IMR-90 (cell line): Measurements from ENCODE around the gene ENTPD1. TPM values are rescaled to one million over a fixed set of nuclear protein-coding genes. Genes with fewer than 3 reads are reported as not detected.

ENCODE experiments used
- ATAC-seq: fragments of 200-7000 bp; cut with Tn5 transposase; 2 replicates; pipeline ENCODE4 v1.9.1; 2020; ENCODE audit warnings: low read depth, mild to moderate bottlenecking, moderate library complexity
- BruUV-seq: library from RNA; stranded (reverse); fragments of 400-500 nt; replicated peaks from 2 replicates; lab custom pipeline; 2021; lab: Mats Ljungman, UMichigan
- CTCF ChIA-PET: fragments of 300-600 bp; formaldehyde crosslinking; extraction: SDS; loops from one replicate; lab custom pipeline; 2021; ENCODE audit warnings: antibody characterized with exemption; lab: Yijun Ruan, JAX
- POLR2A ChIA-PET: fragments of 300-600 bp; sonication (Branson Sonifier 250); formaldehyde crosslinking; loops from one replicate; lab custom pipeline; 2022; ENCODE audit warnings: antibody characterized with exemption; ENCODE audit not compliant: unreplicated experiment; lab: Charles Lee
- DNase-seq: peaks from one replicate; pipeline ENCODE4 v3.0.0; 2013
- H2AFZ ChIP-seq: replicated peaks from 2 replicates; pipeline ENCODE3; 2013; ENCODE audit warnings: low read length, mild to moderate bottlenecking; ENCODE audit not compliant: poor library complexity
- H2AK5ac ChIP-seq: 2 replicates; pipeline ENCODE4 v1.6.1; 2013; ENCODE audit warnings: low read depth, low read length, inconsistent platforms
- H2AK9ac ChIP-seq: replicated peaks from 2 replicates; pipeline ENCODE3; 2013; ENCODE audit warnings: mild to moderate bottlenecking, low read depth, low read length, moderate library complexity; ENCODE audit not compliant: poor library complexity
- H2BK120ac ChIP-seq: 2 replicates; pipeline ENCODE4 v1.6.1; 2013; ENCODE audit warnings: low read depth, low read length, inconsistent platforms
- H2BK15ac ChIP-seq: 3 replicates; pipeline ENCODE4 v1.6.1; 2013; ENCODE audit warnings: low read depth, low read length, inconsistent platforms
- H2BK20ac ChIP-seq: 2 replicates; pipeline ENCODE4 v1.6.1; 2013; ENCODE audit warnings: low read depth, mild to moderate bottlenecking, inconsistent platforms, low read length, moderate library complexity
- H2BK5ac ChIP-seq: 2 replicates; pipeline ENCODE4 v1.6.1; 2013; ENCODE audit warnings: mild to moderate bottlenecking, low read depth, low read length, inconsistent platforms; ENCODE audit not compliant: poor library complexity, severe bottlenecking
- H3K14ac ChIP-seq: replicated peaks from 2 replicates; pipeline ENCODE4 v1.6.1; 2013; ENCODE audit warnings: low read depth, low read length, inconsistent platforms
- H3K18ac ChIP-seq: 2 replicates; pipeline ENCODE4 v1.6.1; 2013; ENCODE audit warnings: low read depth, low read length, control low read depth
- H3K23ac ChIP-seq: 2 replicates; pipeline ENCODE4 v1.6.1; 2013; ENCODE audit warnings: low read depth, low read length, inconsistent platforms
- H3K27ac ChIP-seq: 2 replicates; pipeline ENCODE4 v1.5.1; 2013; ENCODE audit warnings: mild to moderate bottlenecking, control low read depth, low read length; ENCODE audit not compliant: insufficient read depth
- H3K27me3 ChIP-seq: 2 replicates; pipeline ENCODE4 v1.6.1; 2013; ENCODE audit warnings: low read length; ENCODE audit not compliant: control insufficient read depth, insufficient read depth
- H3K36me3 ChIP-seq: 2 replicates; pipeline ENCODE4 v1.6.1; 2013; ENCODE audit warnings: low read length, mixed read lengths; ENCODE audit not compliant: control insufficient read depth, insufficient read depth
- H3K4ac ChIP-seq: 2 replicates; pipeline ENCODE4 v1.6.1; 2013; ENCODE audit warnings: low read depth, low read length, inconsistent platforms
- H3K4me1 ChIP-seq: 2 replicates; pipeline ENCODE4 v1.6.1; 2013; ENCODE audit warnings: low read length, mixed read lengths; ENCODE audit not compliant: control insufficient read depth, insufficient read depth
- H3K4me2 ChIP-seq: 2 replicates; pipeline ENCODE4 v1.6.1; 2013; ENCODE audit warnings: low read depth, mild to moderate bottlenecking, control low read depth, low read length, moderate library complexity
- H3K4me3 ChIP-seq: 2 replicates; pipeline ENCODE4 v1.5.1; 2013; ENCODE audit warnings: low read depth, mild to moderate bottlenecking, control low read depth, low read length, moderate library complexity; ENCODE audit not compliant: insufficient read depth
- H3K56ac ChIP-seq: 2 replicates; pipeline ENCODE4 v1.6.1; 2013; ENCODE audit warnings: low read length, inconsistent platforms; ENCODE audit not compliant: insufficient read depth; ENCODE audit errors: extremely low read depth
- H3K79me1 ChIP-seq, 2 experiments: 2 replicates each; pipeline ENCODE4 v1.6.1; 2013; ENCODE audit warnings: low read length in 2 of 2, inconsistent platforms in 1 of 2, low read depth in 1 of 2
- H3K9ac ChIP-seq: 2 replicates; pipeline ENCODE4 v1.6.1; 2013; ENCODE audit warnings: low read depth, low read length, control low read depth
- H3K9me1 ChIP-seq: 2 replicates; pipeline ENCODE4 v1.6.1; 2013; ENCODE audit warnings: low read length, inconsistent platforms; ENCODE audit not compliant: insufficient read depth
- H3K9me3 ChIP-seq: 2 replicates; pipeline ENCODE4 v1.6.1; 2013; ENCODE audit warnings: low read length; ENCODE audit not compliant: control insufficient read depth, insufficient read depth
- H4K20me1 ChIP-seq: 2 replicates; pipeline ENCODE4 v1.6.1; 2013; ENCODE audit warnings: low read length, inconsistent platforms; ENCODE audit not compliant: insufficient read depth
- H4K5ac ChIP-seq: 2 replicates; pipeline ENCODE4 v1.6.1; 2013; ENCODE audit warnings: mild to moderate bottlenecking, low read depth, low read length, control low read depth
- H4K8ac ChIP-seq, 2 experiments: 2 replicates each; pipeline ENCODE4 v1.6.1; 2013; ENCODE audit warnings: low read depth in 2 of 2, low read length in 2 of 2, control low read depth in 1 of 2, inconsistent platforms in 1 of 2
- H4K91ac ChIP-seq: 2 replicates; pipeline ENCODE4 v1.6.1; 2013; ENCODE audit warnings: low read depth, low read length, inconsistent platforms; ENCODE audit not compliant: insufficient read depth
- BHLHE40 ChIP-seq: fragments of 150-350 bp; IDR thresholded peaks from 2 replicates; pipeline ENCODE4 v1.6.1; 2016; ENCODE audit warnings: mild to moderate bottlenecking, low read depth, low read length
- CEBPB ChIP-seq: IDR thresholded peaks from 2 replicates; pipeline ENCODE4 v1.6.1; 2012; ENCODE audit warnings: low read depth, low read length, improper control_type of control experiment
- CHD1 ChIP-seq: IDR thresholded peaks from 2 replicates; pipeline ENCODE4 v1.6.1; 2012; ENCODE audit warnings: low read depth, low read length, improper control_type of control experiment
- FOS ChIP-seq: fragments of 150-350 bp; IDR thresholded peaks from 2 replicates; pipeline ENCODE4 v1.6.1; 2016; ENCODE audit warnings: low read depth, low read length
- MAFK ChIP-seq: IDR thresholded peaks from 2 replicates; pipeline ENCODE4 v1.6.1; 2012; ENCODE audit warnings: low read depth, low read length, improper control_type of control experiment
- MAZ ChIP-seq: IDR thresholded peaks from 2 replicates; pipeline ENCODE4 v1.6.1; 2012; ENCODE audit warnings: low read depth, mild to moderate bottlenecking, low read length, improper control_type of control experiment, moderate library complexity, borderline replicate concordance
- MXI1 ChIP-seq: IDR thresholded peaks from 2 replicates; pipeline ENCODE4 v1.6.1; 2012; ENCODE audit warnings: low read depth, mild to moderate bottlenecking, low read length, moderate library complexity, borderline replicate concordance
- POLR2A ChIP-seq: IDR thresholded peaks from 2 replicates; pipeline ENCODE4 v1.6.1; 2012; ENCODE audit warnings: mild to moderate bottlenecking, low read depth, low read length
- RAD21 ChIP-seq: IDR thresholded peaks from 2 replicates; pipeline ENCODE4 v1.6.1; 2012; ENCODE audit warnings: low read length, improper control_type of control experiment
- RCOR1 ChIP-seq: IDR thresholded peaks from 2 replicates; pipeline ENCODE4 v1.6.1; 2012; ENCODE audit warnings: mild to moderate bottlenecking, low read length, improper control_type of control experiment; ENCODE audit not compliant: insufficient replicate concordance
- RFX5 ChIP-seq: IDR thresholded peaks from 2 replicates; pipeline ENCODE4 v1.8.0; 2012; ENCODE audit warnings: low read depth, mild to moderate bottlenecking, low read length, moderate library complexity
- SMC3 ChIP-seq: fragments of 150-350 bp; IDR thresholded peaks from 2 replicates; pipeline ENCODE4 v1.6.1; 2016; ENCODE audit warnings: low read depth, mild to moderate bottlenecking, antibody characterized with exemption, low read length, moderate library complexity
- WGBS, 2 experiments: methylation state at CpG; one replicate each; pipeline versions ENCODE4 v1.1.5 to v1.1.7; 2013; ENCODE audit warnings: missing lambda C conversion rate in 2 of 2; ENCODE audit not compliant: insufficient read length in 1 of 2; ENCODE audit errors: extremely low coverage in 2 of 2; 5-methylcytosine and 5-hydroxymethylcytosine counted together
- dilution Hi-C: fragments of 300-500 bp; cut with HindIII; formaldehyde crosslinking; loops from one replicate; pipeline ENCODE4 v1.14.3; 2018; ENCODE audit warnings: low sequenced_read_pairs; ENCODE audit not compliant: unreplicated experiment
- in situ Hi-C: fragments of 300-500 bp; cut with MboI; formaldehyde crosslinking; loops from 3 replicates; pipeline ENCODE4 v1.14.3; 2019; ENCODE audit warnings: low sequenced_read_pairs, inconsistent platforms, mixed read lengths
- intact Hi-C: fragments of 100-400 bp; cut with micrococcal nuclease; formaldehyde crosslinking; loops from 2 replicates; pipeline ENCODE4 v1.10.0; 2022
- polyA plus RNA-seq, 3 experiments: library from polyadenylated mRNA; depleted of rRNA; stranded (reverse); fragments of >200 nt; gene quantifications; 2 replicates each; pipeline ENCODE4 v1.2.3, GENCODE V29; 2012; ENCODE audit warnings: low replicate concordance in 1 of 3
- total RNA-seq: library from RNA; depleted of rRNA; stranded (reverse); fragments of >200 nt; gene quantifications from 2 replicates; pipeline ENCODE4 v1.2.3, GENCODE V29; 2012
- TF ChIP-seq, protein P1 (sequence below): fragments of 150-350 bp; IDR thresholded peaks from 2 replicates; pipeline ENCODE4 v1.6.1; 2016; ENCODE audit warnings: low read depth, mild to moderate bottlenecking, low read length, moderate library complexity, borderline replicate concordance
- TF ChIP-seq, protein P2 (sequence below): fragments of 150-350 bp; IDR thresholded peaks from 2 replicates; pipeline ENCODE4 v1.6.1; 2017; ENCODE audit warnings: mild to moderate bottlenecking, antibody characterized with exemption, low read length, low read depth

Gene ENTPD1
- total and polyA plus RNA-seq, 2 of the 4 experiments (the other 2 are of a cell fraction): under 0.01 TPM; not detected in 1

DNA sequence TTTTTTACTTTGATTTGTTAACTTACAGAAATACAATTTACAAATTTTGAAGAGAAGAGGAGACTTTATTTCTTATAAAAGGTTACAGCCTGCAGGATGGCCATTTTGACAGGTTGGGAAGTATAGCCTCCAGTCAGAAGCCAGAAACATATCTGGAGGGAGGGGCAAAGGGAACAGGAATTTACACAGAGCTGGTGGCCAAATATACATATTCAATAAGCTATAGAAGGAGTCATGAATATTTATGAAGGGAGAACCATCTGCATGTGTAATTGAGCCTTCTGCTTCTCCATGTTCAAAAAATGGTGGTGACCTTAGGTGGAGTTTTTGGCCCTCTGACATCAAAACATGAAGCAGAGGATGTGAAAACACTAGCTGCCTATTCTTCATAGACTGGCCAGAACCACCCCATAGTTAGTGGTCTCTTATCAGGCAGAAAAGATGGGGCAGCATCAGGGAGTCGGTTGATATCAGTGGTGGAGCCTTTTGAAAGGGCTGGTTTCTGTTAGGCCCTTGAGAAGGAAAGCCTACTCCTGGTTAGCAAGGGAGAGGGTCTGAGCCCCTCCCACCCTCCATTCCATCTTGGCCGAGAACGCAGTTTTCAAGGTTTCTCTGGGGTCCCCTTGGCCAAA is 57.2 kb downstream of the ENTPD1 start:
- peak overlapping the region; percentile 49; the same call in 1 of the 2 replicates for H4K91ac ChIP-seq
- no peak overlapping the region for H3K18ac ChIP-seq
- POLR2A ChIA-PET: no interaction called here
- no peak overlapping the region for H3K23ac ChIP-seq
- no peak overlapping the region for H3K27ac ChIP-seq
- H3K36me3 ChIP-seq: no peaks in the 10 kb centered on the region
- no peak overlapping the region for H2AK9ac ChIP-seq
- H2BK120ac ChIP-seq: peak overlapping the region; percentile 39; the same call in 1 of the 2 replicates
- H3K4me3 ChIP-seq: no peak overlapping the region
- H3K56ac ChIP-seq: no peak overlapping the region
- TF ChIP-seq MAFK: no peak
- TF ChIP-seq, protein P1, sequence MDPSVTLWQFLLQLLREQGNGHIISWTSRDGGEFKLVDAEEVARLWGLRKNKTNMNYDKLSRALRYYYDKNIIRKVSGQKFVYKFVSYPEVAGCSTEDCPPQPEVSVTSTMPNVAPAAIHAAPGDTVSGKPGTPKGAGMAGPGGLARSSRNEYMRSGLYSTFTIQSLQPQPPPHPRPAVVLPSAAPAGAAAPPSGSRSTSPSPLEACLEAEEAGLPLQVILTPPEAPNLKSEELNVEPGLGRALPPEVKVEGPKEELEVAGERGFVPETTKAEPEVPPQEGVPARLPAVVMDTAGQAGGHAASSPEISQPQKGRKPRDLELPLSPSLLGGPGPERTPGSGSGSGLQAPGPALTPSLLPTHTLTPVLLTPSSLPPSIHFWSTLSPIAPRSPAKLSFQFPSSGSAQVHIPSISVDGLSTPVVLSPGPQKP: no peak
- no peak for TF ChIP-seq RCOR1
- TF ChIP-seq, protein P2, sequence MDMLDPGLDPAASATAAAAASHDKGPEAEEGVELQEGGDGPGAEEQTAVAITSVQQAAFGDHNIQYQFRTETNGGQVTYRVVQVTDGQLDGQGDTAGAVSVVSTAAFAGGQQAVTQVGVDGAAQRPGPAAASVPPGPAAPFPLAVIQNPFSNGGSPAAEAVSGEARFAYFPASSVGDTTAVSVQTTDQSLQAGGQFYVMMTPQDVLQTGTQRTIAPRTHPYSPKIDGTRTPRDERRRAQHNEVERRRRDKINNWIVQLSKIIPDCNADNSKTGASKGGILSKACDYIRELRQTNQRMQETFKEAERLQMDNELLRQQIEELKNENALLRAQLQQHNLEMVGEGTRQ: no peak
- no peak for TF ChIP-seq RAD21
- TF ChIP-seq CHD1: no peak
- no peak for TF ChIP-seq POLR2A
- no peak for TF ChIP-seq FOS
- no peak for TF ChIP-seq MXI1
- TF ChIP-seq BHLHE40: no peak
- no peak for TF ChIP-seq SMC3
- TF ChIP-seq CEBPB: no peak
- no peak for TF ChIP-seq RFX5
- no peak for TF ChIP-seq MAZ
- no peak overlapping the region for H3K9ac ChIP-seq
- H2AFZ ChIP-seq: peak overlapping the region; percentile 8
- H3K9me1 ChIP-seq: peaks cover 4% of the 10 kb centered on the region; the same call in 1 of the 2 replicates
- no peak overlapping the region for H3K4me2 ChIP-seq
- no peaks in the 10 kb centered on the region for H3K27me3 ChIP-seq
- no TSS peak for BruUV-seq
- intact Hi-C loops (no loop called here), dilution Hi-C loops (no loop called here), in situ Hi-C loops (no loop called here)
- H3K79me1 ChIP-seq: no peaks in the 10 kb centered on the region
- H3K9me3 ChIP-seq: peaks cover 2% of the 10 kb centered on the region; the same call in 1 of the 2 replicates
- no peak overlapping the region; the same call in 1 of the 2 replicates for H3K4ac ChIP-seq
- CTCF ChIA-PET: interaction anchor here (1.4 kb wide), 1 partner anchor 120 kb away, joined by 4 read pairs; the partner anchor contains the start of gene TCTN3
- DNase-seq: no peak
- peak overlapping the region; percentile 11; the same call in 1 of the 2 replicates for H2BK20ac ChIP-seq
- H2AK5ac ChIP-seq: peak overlapping the region; percentile 33; the same call in 1 of the 2 replicates
- WGBS, 2 experiments: no CpG with 5 or more reads among the region's 3 CpGs
- H4K5ac ChIP-seq: no peak overlapping the region
- H4K20me1 ChIP-seq: no peaks in the 10 kb centered on the region
- H2BK5ac ChIP-seq: no peak overlapping the region
- H2BK15ac ChIP-seq: 0 out of 3 replicates have a peak overlapping the region, but pooled peaks have one; percentile 77
- peak overlapping the region in 1 of 2 experiments; percentile 40; a peak in 2 of 4 replicates for H4K8ac ChIP-seq
- H3K4me1 ChIP-seq: peaks cover 10% of the 10 kb centered on the region
- no peak overlapping the region for H3K14ac ChIP-seq
- no peak for ATAC-seq
